Vagina (tissue), 2 donors: Measurements from ENCODE around the gene ITGA11. TPM values are rescaled to one million over a fixed set of nuclear protein-coding genes. Genes with fewer than 3 reads are reported as not detected.
A peak's percentile ranks its signal among the peaks of the same experiment; 100 is the strongest.

Experiments
- DNase-seq, 2 donors: peaks; one replicate each; pipeline ENCODE4 v3.0.0-alpha.2; 2017; ENCODE audit errors: extremely low spot score in 2 of 2
- H3K27ac ChIP-seq: fragments of 200-600 bp; sonication (generic); one replicate; pipeline ENCODE4 v1.5.1; 2019
- H3K27me3 ChIP-seq: fragments of 200-600 bp; sonication (generic); one replicate; pipeline ENCODE4 v1.5.1; 2019
- H3K36me3 ChIP-seq, 2 donors: fragments of 200-600 bp; sonication (generic); one replicate each; pipeline ENCODE4 v1.5.1; 2017 to 2019
- H3K4me1 ChIP-seq: fragments of 200-600 bp; sonication (generic); one replicate; pipeline ENCODE4 v1.5.1; 2019
- H3K4me3 ChIP-seq, 2 donors: fragments of 200-600 bp; sonication (generic); 1 replicate in 1 of 2; 2 replicates in 1 of 2; pipeline ENCODE4 v1.5.1; 2016 to 2019
- H3K9me3 ChIP-seq: fragments of 200-600 bp; sonication (generic); one replicate; pipeline ENCODE4 v1.5.1; 2019
- CTCF ChIP-seq, 3 experiments: fragments of 450-650 bp in 2 of 3; fragments of 200-600 bp in 1 of 3; sonication (generic) in 1 of 3; IDR thresholded peaks; one replicate each; pipeline ENCODE4 v1.5.1; 2017 to 2019; ENCODE audit warnings: antibody characterized with exemption in 3 of 3, mild to moderate bottlenecking in 2 of 3, moderate library complexity in 2 of 3
- POLR2A ChIP-seq, 2 donors: fragments of 450-650 bp; IDR thresholded peaks; one replicate each; pipeline ENCODE4 v1.6.1; 2017; ENCODE audit warnings: antibody characterized with exemption in 2 of 2, mild to moderate bottlenecking in 2 of 2, moderate library complexity in 2 of 2
- POLR2AphosphoS5 ChIP-seq, 2 donors: sonication (generic); formaldehyde crosslinking; IDR thresholded peaks; one replicate each; pipeline ENCODE4 v1.9.0; 2017; ENCODE audit warnings: antibody characterized with exemption in 2 of 2, mild to moderate bottlenecking in 2 of 2, low read depth in 1 of 2; ENCODE audit not compliant: insufficient read depth in 1 of 2
- intact Hi-C: fragments of 100-400 bp; cut with DNase I; formaldehyde crosslinking; loops from one replicate; pipeline ENCODE4 v1.15.1; 2023
- total RNA-seq: library from RNA; depleted of rRNA; stranded (reverse); fragments of >200 nt; gene quantifications from one replicate; pipeline ENCODE4 v1.2.3, GENCODE V29; 2016

ITGA11 gene
- total RNA-seq, 1 donor from 2014 or later = 15.5 TPM

GRCh38 chr15:68376447-68377060 lies 55.4 kb downstream of the ITGA11 start:
- DNase-seq = peak; percentile 49 to 90
- peaks cover 6% of the 10 kb centered on the region for H3K4me1 ChIP-seq
- H3K27me3 ChIP-seq = no peaks in the 10 kb centered on the region
- intact Hi-C loops = no loop called here
- no peaks in the 10 kb centered on the region for H3K9me3 ChIP-seq
- H3K27ac ChIP-seq = no peak overlapping the region
- no peaks in the 10 kb centered on the region for H3K36me3 ChIP-seq
- no peak overlapping the region for H3K4me3 ChIP-seq
- TF ChIP-seq POLR2A (IDR thresholded peaks at IDR 0.05) (no peak), CTCF (IDR thresholded peaks at IDR 0.05) (no peak), POLR2AphosphoS5 (IDR thresholded peaks at IDR 0.05; ENCODE audit: insufficient read depth in 1 of 2, low read depth in 1 of 2) (no peak)

DNA sequence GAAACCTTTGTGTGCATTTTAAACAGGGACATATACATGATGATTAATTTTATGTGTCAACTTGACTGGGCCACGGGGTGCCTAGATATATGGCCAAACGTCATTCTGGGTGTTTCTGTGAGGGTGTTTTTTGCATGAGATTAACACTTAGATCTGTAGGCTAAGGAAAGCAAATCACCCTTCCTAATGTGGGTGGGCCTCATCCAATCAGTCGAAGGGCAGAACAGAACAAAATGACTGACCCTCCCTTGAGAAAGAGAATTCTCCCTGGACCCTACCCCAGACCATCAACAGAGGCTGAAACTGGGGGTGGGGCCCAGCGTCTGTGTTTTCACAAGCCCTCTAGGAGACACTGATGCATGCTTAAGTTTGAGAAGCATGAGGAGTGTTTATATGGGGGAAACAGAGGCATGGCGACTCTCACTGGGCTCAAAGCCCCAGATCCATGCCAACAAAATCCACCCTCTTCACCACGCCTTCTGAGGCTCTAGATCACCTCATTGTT lies 56.2 kb downstream of the ITGA11 start:
- no peaks in the 10 kb centered on the region for H3K9me3 ChIP-seq
- peak in 1 of 2 donors; percentile 40 for DNase-seq
- no peak for TF ChIP-seq POLR2AphosphoS5 (IDR thresholded peaks at IDR 0.05; ENCODE audit: insufficient read depth in 1 of 2, low read depth in 1 of 2)
- no peak for TF ChIP-seq POLR2A (IDR thresholded peaks at IDR 0.05)
- no peak for TF ChIP-seq CTCF (IDR thresholded peaks at IDR 0.05)
- H3K4me1 ChIP-seq = peaks cover 11% of the 10 kb centered on the region
- H3K27me3 ChIP-seq = no peaks in the 10 kb centered on the region
- intact Hi-C loops = no loop called here
- no peak overlapping the region for H3K4me3 ChIP-seq
- H3K27ac ChIP-seq = no peak overlapping the region
- H3K36me3 ChIP-seq = no peaks in the 10 kb centered on the region

DNA sequence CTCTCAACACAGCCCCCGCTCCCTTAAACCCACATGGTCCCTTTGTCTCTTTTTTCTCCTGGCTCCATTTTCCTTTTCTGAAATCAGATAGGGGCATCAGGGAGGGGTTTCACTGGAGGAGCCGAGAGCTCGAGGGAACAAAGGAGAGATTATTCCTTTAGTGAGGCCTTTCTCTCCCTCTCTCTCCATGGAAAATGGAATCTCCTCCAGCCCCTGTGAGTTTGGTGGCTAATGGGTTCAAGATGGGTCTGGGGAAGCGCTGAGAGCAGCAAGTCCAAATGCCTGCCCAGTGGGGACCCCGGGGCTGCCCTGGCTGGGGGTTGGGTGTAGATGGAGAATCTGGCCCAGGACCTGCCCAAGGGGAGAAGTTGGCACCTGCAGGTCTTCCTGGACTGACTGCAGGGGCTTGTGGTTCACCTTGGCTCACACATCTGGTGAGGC lies 56.8 kb downstream of the ITGA11 start:
- Histone ChIP-seq H3K27ac (no peak overlapping the region), H3K9me3 (no peaks in the 10 kb centered on the region), H3K4me3 (no peak overlapping the region), H3K27me3 (no peaks in the 10 kb centered on the region), H3K36me3 (no peaks in the 10 kb centered on the region), H3K4me1 (peaks cover 12% of the 10 kb centered on the region)
- TF ChIP-seq POLR2AphosphoS5 (IDR thresholded peaks at IDR 0.05; ENCODE audit: insufficient read depth in 1 of 2, low read depth in 1 of 2) = no peak
- TF ChIP-seq POLR2A (IDR thresholded peaks at IDR 0.05) = no peak
- TF ChIP-seq CTCF (IDR thresholded peaks at IDR 0.05) = no peak
- intact Hi-C loops = no loop called here
- peak; percentile 52 to 58 for DNase-seq

GRCh38 chr15:68374168-68374745 lies 57.7 kb downstream of the ITGA11 start:
- intact Hi-C loops = loop anchor here (5.0 kb wide), 1 partner anchor 67 kb away; no protein-coding TSS in a partner anchor
- TF ChIP-seq POLR2AphosphoS5 (IDR thresholded peaks at IDR 0.05; ENCODE audit: insufficient read depth in 1 of 2, low read depth in 1 of 2) = no peak
- TF ChIP-seq CTCF (IDR thresholded peaks at IDR 0.05) = no peak
- no peak for TF ChIP-seq POLR2A (IDR thresholded peaks at IDR 0.05)
- Histone ChIP-seq H3K4me3 (no peak overlapping the region), H3K36me3 (no peaks in the 10 kb centered on the region), H3K9me3 (no peaks in the 10 kb centered on the region), H3K27ac (no peak overlapping the region), H3K4me1 (peaks cover 12% of the 10 kb centered on the region), H3K27me3 (no peaks in the 10 kb centered on the region)
- DNase-seq = peak; percentile 79 to 81

DNA sequence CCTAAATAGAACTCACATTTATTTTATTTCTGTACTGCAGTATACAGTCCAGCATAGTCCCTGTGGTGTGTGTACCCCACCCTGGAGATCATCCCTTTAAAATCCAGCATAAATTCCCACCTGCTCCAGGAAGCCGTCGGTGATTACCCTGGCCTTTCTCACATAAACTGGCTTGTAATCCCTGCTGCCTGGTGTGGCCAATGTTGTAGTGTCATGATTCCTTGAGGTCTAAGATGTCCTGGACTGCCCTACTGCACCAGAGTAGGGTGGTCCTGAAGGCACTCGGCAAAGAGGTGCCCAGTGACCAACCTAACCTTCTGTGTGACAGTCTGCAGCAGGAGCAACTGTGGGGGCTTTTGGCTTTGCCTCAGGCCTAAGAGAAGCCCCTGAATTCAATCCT lies 58.9 kb downstream of the ITGA11 start:
- no peak for TF ChIP-seq POLR2AphosphoS5 (IDR thresholded peaks at IDR 0.05; ENCODE audit: insufficient read depth in 1 of 2, low read depth in 1 of 2)
- TF ChIP-seq CTCF (IDR thresholded peaks at IDR 0.05) = no peak
- no peak for TF ChIP-seq POLR2A (IDR thresholded peaks at IDR 0.05)
- no peaks in the 10 kb centered on the region for H3K36me3 ChIP-seq

More for the DNA sequence above, 58.9 kb downstream of the ITGA11 start:
- Histone ChIP-seq H3K27me3 (no peaks in the 10 kb centered on the region), H3K9me3 (no peaks in the 10 kb centered on the region), H3K4me1 (peaks cover 12% of the 10 kb centered on the region), H3K27ac (no peak overlapping the region), H3K4me3 (no peak overlapping the region)
- intact Hi-C loops = loop anchor here (5.0 kb wide), 1 partner anchor 66 kb away; no protein-coding TSS in a partner anchor
- peak in 1 of 2 donors; percentile 54 for DNase-seq
